Fibroblast of mammary gland (primary cell): ENCODE measurements around the gene TMEM131L.

Experiments
- DNase-seq: peaks from one replicate; pipeline ENCODE4 v3.0.0-alpha.2; 2010; ENCODE audit warnings: low read depth
- H3K4me3 ChIP-seq: 2 replicates; pipeline ENCODE4 v1.5.1; 2011; ENCODE audit warnings: low read depth, mild to moderate bottlenecking, low read length, moderate library complexity; ENCODE audit not compliant: control insufficient read depth
- CTCF ChIP-seq: conservative IDR thresholded peaks from 2 replicates; pipeline ENCODE4 v1.5.1; 2011; ENCODE audit warnings: low read depth, low read length, inconsistent platforms; ENCODE audit not compliant: control insufficient read depth, insufficient read depth

The TMEM131L gene

DNA sequence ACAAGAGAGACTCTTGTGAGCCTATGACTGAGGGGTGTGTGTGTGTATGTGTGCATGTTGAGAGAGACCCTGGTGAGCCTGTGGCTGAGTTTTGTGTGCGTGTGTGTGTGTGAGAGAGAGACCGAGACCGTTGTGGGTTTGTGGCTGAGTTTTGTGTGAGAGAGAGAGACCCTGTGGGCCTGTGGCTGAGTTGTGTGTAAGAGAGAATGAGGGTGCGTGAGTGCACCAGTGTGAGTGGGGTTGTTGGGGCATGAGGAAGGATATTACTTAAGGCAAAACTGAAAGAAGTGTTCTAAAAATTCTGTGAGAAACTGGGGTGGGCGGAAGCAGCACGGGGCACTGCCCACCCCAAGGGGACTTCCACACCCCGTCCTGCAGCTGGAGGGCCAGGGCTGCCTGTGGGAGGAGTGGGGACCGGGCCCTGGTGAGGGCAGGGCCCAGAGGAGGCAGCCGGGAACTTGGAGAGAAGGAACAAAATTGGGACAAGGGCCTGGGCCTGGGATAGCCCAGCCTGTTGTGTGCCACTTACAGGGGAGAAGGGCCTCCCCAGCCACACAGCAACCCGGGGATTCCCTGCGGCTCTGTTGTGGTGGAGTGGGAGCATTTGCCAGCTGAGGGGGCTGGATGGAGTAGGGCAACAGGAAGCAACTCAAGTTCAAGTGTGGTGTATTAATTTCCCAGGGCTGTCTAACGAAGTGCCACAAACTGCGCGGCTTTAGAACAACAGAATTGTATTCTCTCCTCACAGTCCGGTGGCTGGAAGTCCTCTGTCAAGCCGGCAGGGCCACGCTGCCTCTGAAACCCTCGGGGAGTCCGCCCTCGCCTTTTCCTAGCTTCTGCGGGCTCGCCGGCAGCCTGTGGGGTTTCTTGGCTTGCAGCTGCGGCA, 22.1 kb downstream of the TMEM131L start:
- no peak overlapping the region for H3K4me3 ChIP-seq
- DNase-seq = no peak
- no peak for TF ChIP-seq CTCF

- H3K4me3 ChIP-seq = no peak overlapping the region
- no peak for TF ChIP-seq CTCF
- DNase-seq = peak; percentile 44
Measured at GRCh38 chr4:153489856-153490558, 23.8 kb downstream of the TMEM131L start.

GRCh38 chr4:153490985-153491483, 24.9 kb downstream of the TMEM131L start:
- no peak overlapping the region for H3K4me3 ChIP-seq

DNA sequence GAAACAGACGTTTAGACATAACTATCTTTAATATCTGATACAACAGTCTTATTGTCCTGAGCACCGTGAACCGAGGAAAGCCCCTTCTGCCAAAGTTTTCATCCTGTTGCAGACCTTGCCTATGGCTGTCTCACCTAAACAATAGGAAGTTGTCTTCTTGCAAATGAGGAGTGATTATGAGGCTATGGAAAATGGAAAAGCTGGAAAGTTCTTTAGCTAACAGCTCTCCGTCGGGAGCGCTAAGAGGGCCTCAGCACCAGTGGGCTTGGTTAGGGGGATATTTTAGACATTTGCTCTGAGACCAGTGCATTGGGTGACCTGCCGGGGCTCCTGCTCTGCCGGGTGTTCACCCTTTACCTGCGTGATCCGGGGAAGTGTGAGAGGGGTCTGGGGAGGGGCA, 28.4 kb downstream of the TMEM131L start:
- DNase-seq = no peak
- TF ChIP-seq CTCF = no peak
- H3K4me3 ChIP-seq = no peak overlapping the region

More at GRCh38 chr4:153490985-153491483, 24.9 kb downstream of the TMEM131L start:
- no peak for TF ChIP-seq CTCF
- DNase-seq = no peak

DNA sequence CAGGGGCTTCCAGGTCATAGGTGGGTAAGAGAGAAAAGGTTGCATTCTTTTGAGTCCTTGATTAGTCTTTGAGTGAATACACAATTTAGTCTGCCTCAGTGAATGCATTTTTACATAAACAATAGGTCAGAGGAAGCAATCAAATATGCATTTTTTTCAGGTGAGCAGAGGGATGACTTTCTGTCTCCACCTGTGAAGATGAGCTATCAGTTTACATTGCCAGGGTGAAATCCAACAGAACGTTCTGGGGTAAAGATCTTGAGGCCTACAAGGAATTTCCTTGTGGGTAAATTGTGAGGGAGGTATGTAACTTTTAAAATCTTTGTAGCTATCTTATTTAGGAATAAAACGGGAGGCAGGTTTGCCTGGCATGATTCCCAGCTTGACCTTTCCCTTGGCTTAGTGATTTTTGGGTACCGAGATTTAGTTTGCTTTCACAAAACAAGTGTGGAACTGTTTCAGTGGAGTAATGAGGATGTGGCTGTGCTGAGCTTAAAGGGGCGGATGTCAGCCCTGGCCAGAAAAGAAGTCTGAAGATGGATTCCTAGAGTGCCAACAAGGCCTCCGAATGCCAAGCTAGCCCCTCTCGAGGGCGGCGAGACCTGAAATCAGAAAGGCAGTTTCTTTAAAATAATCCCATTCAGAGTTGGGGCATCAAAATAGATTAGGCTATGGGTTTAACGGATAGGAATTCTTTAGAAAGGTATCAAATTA, 29.5 kb downstream of the TMEM131L start:
- TF ChIP-seq CTCF = no peak
- DNase-seq = no peak
- H3K4me3 ChIP-seq = no peak overlapping the region

DNA sequence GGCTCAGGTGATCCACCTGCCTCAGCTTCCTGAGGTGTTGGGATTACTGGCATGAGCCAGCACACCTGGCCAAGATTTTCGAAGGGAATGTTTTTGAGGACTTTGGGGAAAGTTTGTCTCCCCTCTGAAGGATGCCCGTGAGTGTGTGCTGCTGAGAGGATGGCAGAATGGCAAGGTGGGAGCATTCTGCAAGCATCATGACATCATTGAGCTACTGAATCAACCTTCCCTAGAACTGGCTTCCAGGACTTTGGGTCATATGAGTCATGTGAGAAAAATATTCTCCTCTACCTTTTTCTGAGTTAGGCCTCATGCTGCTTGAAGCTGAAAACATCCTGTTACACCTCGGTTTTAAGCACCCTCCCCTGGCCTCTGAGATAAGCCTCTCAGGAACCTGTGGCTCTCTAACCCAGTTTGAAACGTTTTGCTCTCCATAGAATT, 31.0 kb downstream of the TMEM131L start:
- DNase-seq = peak; percentile 54
- H3K4me3 ChIP-seq = no peak overlapping the region
- no peak for TF ChIP-seq CTCF
